ENCODE results near the gene TMC1.

- TF ChIP-seq, protein P1, sequence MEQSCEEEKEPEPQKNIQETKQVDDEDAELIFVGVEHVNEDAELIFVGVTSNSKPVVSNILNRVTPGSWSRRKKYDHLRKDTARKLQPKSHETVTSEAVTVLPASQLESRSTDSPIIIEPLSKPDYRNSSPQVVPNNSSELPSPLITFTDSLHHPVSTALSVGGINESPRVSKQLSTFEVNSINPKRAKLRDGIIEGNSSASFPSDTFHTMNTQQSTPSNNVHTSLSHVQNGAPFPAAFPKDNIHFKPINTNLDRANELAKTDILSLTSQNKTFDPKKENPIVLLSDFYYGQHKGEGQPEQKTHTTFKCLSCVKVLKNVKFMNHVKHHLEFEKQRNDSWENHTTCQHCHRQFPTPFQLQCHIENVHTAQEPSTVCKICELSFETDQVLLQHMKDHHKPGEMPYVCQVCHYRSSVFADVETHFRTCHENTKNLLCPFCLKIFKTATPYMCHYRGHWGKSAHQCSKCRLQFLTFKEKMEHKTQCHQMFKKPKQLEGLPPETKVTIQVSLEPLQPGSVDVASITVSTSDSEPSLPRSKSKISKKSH (CRISPR knock-in tag; IDR thresholded peaks at IDR 0.05; ENCODE audit: borderline replicate concordance): no peak
- TF ChIP-seq TMF1 (CRISPR knock-in tag; IDR thresholded peaks at IDR 0.05; ENCODE audit: low read depth) (no peak), SIN3B (IDR thresholded peaks at IDR 0.05; ENCODE audit: low read length) (no peak), BHLHE40 (IDR thresholded peaks at IDR 0.05; ENCODE audit: low read length) (no peak), TBP (CRISPR knock-in tag; IDR thresholded peaks at IDR 0.05) (no peak), STAG1 (CRISPR knock-in tag; IDR thresholded peaks at IDR 0.05) (no peak)
- TF ChIP-seq, protein P2, sequence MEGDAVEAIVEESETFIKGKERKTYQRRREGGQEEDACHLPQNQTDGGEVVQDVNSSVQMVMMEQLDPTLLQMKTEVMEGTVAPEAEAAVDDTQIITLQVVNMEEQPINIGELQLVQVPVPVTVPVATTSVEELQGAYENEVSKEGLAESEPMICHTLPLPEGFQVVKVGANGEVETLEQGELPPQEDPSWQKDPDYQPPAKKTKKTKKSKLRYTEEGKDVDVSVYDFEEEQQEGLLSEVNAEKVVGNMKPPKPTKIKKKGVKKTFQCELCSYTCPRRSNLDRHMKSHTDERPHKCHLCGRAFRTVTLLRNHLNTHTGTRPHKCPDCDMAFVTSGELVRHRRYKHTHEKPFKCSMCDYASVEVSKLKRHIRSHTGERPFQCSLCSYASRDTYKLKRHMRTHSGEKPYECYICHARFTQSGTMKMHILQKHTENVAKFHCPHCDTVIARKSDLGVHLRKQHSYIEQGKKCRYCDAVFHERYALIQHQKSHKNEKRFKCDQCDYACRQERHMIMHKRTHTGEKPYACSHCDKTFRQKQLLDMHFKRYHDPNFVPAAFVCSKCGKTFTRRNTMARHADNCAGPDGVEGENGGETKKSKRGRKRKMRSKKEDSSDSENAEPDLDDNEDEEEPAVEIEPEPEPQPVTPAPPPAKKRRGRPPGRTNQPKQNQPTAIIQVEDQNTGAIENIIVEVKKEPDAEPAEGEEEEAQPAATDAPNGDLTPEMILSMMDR (CRISPR knock-in tag; IDR thresholded peaks at IDR 0.05): no peak
- TF ChIP-seq, protein P3, sequence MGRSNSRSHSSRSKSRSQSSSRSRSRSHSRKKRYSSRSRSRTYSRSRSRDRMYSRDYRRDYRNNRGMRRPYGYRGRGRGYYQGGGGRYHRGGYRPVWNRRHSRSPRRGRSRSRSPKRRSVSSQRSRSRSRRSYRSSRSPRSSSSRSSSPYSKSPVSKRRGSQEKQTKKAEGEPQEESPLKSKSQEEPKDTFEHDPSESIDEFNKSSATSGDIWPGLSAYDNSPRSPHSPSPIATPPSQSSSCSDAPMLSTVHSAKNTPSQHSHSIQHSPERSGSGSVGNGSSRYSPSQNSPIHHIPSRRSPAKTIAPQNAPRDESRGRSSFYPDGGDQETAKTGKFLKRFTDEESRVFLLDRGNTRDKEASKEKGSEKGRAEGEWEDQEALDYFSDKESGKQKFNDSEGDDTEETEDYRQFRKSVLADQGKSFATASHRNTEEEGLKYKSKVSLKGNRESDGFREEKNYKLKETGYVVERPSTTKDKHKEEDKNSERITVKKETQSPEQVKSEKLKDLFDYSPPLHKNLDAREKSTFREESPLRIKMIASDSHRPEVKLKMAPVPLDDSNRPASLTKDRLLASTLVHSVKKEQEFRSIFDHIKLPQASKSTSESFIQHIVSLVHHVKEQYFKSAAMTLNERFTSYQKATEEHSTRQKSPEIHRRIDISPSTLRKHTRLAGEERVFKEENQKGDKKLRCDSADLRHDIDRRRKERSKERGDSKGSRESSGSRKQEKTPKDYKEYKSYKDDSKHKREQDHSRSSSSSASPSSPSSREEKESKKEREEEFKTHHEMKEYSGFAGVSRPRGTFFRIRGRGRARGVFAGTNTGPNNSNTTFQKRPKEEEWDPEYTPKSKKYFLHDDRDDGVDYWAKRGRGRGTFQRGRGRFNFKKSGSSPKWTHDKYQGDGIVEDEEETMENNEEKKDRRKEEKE (IDR thresholded peaks at IDR 0.05): no peak
- TF ChIP-seq, protein P4, sequence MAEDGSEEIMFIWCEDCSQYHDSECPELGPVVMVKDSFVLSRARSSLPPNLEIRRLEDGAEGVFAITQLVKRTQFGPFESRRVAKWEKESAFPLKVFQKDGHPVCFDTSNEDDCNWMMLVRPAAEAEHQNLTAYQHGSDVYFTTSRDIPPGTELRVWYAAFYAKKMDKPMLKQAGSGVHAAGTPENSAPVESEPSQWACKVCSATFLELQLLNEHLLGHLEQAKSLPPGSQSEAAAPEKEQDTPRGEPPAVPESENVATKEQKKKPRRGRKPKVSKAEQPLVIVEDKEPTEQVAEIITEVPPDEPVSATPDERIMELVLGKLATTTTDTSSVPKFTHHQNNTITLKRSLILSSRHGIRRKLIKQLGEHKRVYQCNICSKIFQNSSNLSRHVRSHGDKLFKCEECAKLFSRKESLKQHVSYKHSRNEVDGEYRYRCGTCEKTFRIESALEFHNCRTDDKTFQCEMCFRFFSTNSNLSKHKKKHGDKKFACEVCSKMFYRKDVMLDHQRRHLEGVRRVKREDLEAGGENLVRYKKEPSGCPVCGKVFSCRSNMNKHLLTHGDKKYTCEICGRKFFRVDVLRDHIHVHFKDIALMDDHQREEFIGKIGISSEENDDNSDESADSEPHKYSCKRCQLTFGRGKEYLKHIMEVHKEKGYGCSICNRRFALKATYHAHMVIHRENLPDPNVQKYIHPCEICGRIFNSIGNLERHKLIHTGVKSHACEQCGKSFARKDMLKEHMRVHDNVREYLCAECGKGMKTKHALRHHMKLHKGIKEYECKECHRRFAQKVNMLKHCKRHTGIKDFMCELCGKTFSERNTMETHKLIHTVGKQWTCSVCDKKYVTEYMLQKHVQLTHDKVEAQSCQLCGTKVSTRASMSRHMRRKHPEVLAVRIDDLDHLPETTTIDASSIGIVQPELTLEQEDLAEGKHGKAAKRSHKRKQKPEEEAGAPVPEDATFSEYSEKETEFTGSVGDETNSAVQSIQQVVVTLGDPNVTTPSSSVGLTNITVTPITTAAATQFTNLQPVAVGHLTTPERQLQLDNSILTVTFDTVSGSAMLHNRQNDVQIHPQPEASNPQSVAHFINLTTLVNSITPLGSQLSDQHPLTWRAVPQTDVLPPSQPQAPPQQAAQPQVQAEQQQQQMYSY (CRISPR knock-in tag; IDR thresholded peaks at IDR 0.05): no peak
- TF ChIP-seq, protein P5, sequence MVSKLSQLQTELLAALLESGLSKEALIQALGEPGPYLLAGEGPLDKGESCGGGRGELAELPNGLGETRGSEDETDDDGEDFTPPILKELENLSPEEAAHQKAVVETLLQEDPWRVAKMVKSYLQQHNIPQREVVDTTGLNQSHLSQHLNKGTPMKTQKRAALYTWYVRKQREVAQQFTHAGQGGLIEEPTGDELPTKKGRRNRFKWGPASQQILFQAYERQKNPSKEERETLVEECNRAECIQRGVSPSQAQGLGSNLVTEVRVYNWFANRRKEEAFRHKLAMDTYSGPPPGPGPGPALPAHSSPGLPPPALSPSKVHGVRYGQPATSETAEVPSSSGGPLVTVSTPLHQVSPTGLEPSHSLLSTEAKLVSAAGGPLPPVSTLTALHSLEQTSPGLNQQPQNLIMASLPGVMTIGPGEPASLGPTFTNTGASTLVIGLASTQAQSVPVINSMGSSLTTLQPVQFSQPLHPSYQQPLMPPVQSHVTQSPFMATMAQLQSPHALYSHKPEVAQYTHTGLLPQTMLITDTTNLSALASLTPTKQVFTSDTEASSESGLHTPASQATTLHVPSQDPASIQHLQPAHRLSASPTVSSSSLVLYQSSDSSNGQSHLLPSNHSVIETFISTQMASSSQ (IDR thresholded peaks at IDR 0.05; ENCODE audit: low read depth): no peak
- TF ChIP-seq, protein P5 (CRISPR knock-in tag; IDR thresholded peaks at IDR 0.05; ENCODE audit: borderline replicate concordance): no peak
- TF ChIP-seq, protein P6, sequence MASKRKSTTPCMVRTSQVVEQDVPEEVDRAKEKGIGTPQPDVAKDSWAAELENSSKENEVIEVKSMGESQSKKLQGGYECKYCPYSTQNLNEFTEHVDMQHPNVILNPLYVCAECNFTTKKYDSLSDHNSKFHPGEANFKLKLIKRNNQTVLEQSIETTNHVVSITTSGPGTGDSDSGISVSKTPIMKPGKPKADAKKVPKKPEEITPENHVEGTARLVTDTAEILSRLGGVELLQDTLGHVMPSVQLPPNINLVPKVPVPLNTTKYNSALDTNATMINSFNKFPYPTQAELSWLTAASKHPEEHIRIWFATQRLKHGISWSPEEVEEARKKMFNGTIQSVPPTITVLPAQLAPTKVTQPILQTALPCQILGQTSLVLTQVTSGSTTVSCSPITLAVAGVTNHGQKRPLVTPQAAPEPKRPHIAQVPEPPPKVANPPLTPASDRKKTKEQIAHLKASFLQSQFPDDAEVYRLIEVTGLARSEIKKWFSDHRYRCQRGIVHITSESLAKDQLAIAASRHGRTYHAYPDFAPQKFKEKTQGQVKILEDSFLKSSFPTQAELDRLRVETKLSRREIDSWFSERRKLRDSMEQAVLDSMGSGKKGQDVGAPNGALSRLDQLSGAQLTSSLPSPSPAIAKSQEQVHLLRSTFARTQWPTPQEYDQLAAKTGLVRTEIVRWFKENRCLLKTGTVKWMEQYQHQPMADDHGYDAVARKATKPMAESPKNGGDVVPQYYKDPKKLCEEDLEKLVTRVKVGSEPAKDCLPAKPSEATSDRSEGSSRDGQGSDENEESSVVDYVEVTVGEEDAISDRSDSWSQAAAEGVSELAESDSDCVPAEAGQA (IDR thresholded peaks at IDR 0.05; ENCODE audit: low read depth): no peak
- TF ChIP-seq, protein P6 (CRISPR knock-in tag; IDR thresholded peaks at IDR 0.05; ENCODE audit: borderline replicate concordance): no peak
These were observed 122.2 kb downstream of the TMC1 start for GRCh38 chr9:72643651-72644050.

All from HepG2 (cell line).